ENCODE results near the gene PBX3.

The PBX3 gene

GRCh38 chr9:125911861-125912644 lies 164.9 kb downstream of the PBX3 start:
- no peak for DNase-seq

GRCh38 chr9:125912667-125913066 lies 165.5 kb downstream of the PBX3 start:
- no peak for DNase-seq

GRCh38 chr9:125913551-125913950 lies 166.4 kb downstream of the PBX3 start:
- DNase-seq, result no peak

- no peak for DNase-seq
These were observed 167.2 kb downstream of the PBX3 start for GRCh38 chr9:125914411-125914810.

GRCh38 chr9:125915606-125916005 lies 168.4 kb downstream of the PBX3 start:
- DNase-seq, result no peak

- DNase-seq, result no peak
These were observed 172.4 kb downstream of the PBX3 start for GRCh38 chr9:125919565-125919964.

- DNase-seq, result no peak
These were observed 173.2 kb downstream of the PBX3 start for GRCh38 chr9:125920402-125920801.

GRCh38 chr9:125922854-125923253 lies 175.7 kb downstream of the PBX3 start:
- DNase-seq, result no peak

GRCh38 chr9:125924351-125924750 lies 177.2 kb downstream of the PBX3 start:
- no peak for DNase-seq

GRCh38 chr9:125926936-125927335 lies 179.8 kb downstream of the PBX3 start:
- DNase-seq, result no peak

- DNase-seq, result no peak
These were observed 182.7 kb downstream of the PBX3 start for GRCh38 chr9:125929846-125930245.

GRCh38 chr9:125931211-125931610 lies 184.0 kb downstream of the PBX3 start:
- no peak for DNase-seq

DNA sequence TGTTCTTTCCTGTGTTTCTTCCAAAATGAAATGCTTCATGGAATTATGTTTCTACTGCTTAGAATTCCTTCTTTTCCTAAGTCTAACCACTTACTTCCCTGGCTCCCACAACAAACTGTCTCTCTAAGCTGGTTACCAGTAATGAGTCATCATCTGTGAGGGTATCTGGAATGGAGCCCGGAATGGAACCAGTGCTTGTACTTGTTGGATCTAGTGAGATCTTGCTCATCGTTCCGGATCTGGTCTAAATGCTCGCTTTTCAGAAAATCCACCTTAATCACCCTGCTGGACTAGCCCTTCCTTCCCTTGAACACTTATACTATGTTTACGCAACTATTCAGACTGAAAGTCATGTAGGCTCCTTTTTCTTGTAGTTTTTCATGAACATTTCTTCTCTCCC lies 184.8 kb downstream of the PBX3 start:
- DNase-seq, result no peak

DNA sequence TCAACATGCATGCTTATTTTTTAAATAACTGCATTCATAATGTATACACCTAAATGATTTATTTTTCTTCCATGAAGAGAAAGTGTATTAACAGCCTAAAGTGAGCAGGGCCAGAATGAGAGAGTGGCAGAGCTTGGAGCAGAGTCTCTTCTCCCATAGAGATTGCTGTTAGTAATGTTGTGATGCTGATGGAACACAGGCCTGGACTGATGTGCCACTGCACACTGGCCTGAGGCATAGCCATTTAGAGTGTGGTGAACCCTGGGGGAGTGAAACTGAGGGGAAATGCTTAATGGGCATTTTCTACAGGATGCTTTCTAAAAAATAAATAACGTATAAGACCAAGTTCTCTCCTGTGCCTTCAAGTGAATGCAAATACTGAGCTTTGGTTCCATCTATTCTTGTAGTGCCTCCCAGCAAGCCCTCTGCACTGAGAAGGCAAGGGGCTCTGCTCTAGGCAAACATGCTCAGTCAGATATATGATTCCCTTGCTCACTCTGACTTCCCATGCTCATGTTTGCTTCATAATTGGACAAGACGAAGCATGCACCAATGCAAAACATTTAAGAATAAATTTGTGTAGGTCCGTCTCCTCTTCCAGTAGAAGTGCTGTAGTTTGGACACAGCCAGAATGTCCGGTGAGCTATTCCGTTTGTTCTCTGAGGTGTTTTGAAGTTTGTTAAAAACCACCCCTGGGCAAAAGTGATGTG lies 185.7 kb downstream of the PBX3 start:
- no peak for DNase-seq

- no peak for DNase-seq
These were observed 195.0 kb downstream of the PBX3 start for GRCh38 chr9:125942125-125942524.

- no peak for DNase-seq
These were observed 196.7 kb downstream of the PBX3 start for GRCh38 chr9:125943831-125944230.

- DNase-seq, result no peak
These were observed 199.2 kb downstream of the PBX3 start for GRCh38 chr9:125946397-125946796.

DNA sequence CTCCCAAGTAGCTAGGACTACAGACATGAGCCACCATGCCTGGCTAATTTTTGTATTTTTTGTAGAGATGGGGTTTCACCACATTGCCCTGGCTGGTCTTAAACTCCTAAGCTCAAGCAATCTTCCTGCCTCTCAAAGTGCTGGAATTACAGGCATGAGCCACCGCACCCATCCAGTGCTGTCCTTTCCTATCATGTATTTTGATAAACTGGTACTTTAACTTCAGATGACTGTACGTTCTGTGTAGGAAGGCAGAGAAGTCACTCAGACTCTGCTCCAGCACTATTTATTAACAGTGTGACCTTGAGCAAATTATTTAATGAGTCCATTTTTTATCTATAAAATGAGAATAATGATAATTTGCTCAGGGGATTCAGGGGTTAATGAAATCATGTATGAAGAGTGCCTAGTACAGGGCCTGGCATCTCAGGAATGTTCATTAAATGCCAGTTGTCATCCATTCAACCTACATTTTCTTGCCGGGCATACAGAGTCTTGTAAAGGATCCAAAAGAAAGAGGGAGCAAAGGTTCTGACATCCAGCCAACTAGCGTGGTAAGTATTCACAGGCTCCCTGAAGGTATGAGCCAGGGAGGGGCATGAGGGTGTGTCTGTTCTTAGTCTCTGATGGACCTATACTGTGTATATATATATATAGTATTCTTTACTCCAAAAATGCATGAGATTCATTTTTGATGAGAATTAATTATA lies 201.9 kb downstream of the PBX3 start:
- DNase-seq, result no peak

- DNase-seq, result no peak
These were observed 202.7 kb downstream of the PBX3 start for GRCh38 chr9:125949703-125950460.

- DNase-seq, result no peak
These were observed 203.8 kb downstream of the PBX3 start for GRCh38 chr9:125950880-125951471.

DNA sequence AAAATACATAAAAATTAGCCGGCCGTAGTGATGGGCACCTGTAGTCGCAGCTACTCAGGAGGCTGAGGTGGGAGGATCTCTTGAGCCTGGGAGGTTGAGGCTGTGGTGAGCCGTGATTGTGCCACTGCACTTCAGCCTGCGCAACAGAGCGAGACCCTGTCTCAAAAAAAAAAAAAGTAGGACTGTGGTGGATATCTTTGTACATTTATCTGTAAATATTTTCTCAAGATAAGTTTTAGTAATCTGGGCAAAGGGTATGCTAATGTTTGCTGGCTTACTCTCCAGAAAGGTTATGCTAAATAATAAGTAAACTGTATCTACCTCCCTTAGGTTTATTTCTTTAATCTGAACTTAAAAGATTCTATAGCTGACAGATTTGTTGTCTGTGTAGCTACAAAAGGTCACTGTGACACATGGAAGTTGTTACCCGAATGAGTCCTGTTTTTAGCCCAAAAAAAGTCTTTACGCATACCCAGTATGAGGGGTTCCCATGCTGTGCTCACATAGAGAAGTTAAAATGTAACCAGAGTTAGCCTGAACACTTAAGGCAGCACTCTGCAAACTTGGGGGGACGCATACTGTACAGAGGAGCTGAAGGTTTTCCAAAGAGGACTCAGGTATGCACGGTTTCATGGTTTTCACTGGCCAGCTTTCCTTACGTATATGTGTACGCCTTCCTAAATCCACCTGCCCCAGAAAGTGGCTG lies 206.3 kb downstream of the PBX3 start:
- no peak for DNase-seq

GRCh38 chr9:125956102-125956501 lies 208.9 kb downstream of the PBX3 start:
- no peak for DNase-seq
